CD14-positive monocyte (primary cell): ENCODE measurements around the gene SLC25A25. TPM values are rescaled to one million over a fixed set of nuclear protein-coding genes. Genes with fewer than 3 reads are reported as not detected.

Experiments used
- DNase-seq, 3 donors: peaks; one replicate each; pipeline ENCODE4 v3.0.0-alpha.2; 2011 to 2022
- H2AFZ ChIP-seq: 2 replicates; pipeline ENCODE4 v1.6.0; 2012; ENCODE audit warnings: mild to moderate bottlenecking, low read depth, low read length, inconsistent platforms; ENCODE audit not compliant: insufficient read depth, poor library complexity, severe bottlenecking
- H3K27ac ChIP-seq, 2 donors: 1 replicate in 1 of 2; 2 replicates in 1 of 2; pipeline ENCODE4 v1.5.1; 2012 to 2013; ENCODE audit warnings: low read length in 2 of 2, control low read depth in 1 of 2, inconsistent platforms in 1 of 2, low read depth in 1 of 2, mild to moderate bottlenecking in 1 of 2
- H3K27me3 ChIP-seq, 2 donors: one replicate each; pipeline versions ENCODE4 v1.6.0 to v1.6.1; 2011 to 2013; ENCODE audit warnings: low read length in 2 of 2; ENCODE audit not compliant: control insufficient read depth in 2 of 2, insufficient read depth in 2 of 2
- H3K36me3 ChIP-seq, 2 donors: replicated peaks in 1 of 2; 1 replicate in 1 of 2; 2 replicates in 1 of 2; pipeline versions ENCODE4 v1.5.1 to v1.6.1; 2012 to 2013; ENCODE audit warnings: low read length in 2 of 2, control low read depth in 1 of 2, inconsistent platforms in 1 of 2, mild to moderate bottlenecking in 1 of 2; ENCODE audit not compliant: insufficient read depth in 2 of 2, control insufficient read depth in 1 of 2
- H3K4me1 ChIP-seq, 2 donors: 1 replicate in 1 of 2; 2 replicates in 1 of 2; pipeline versions ENCODE4 v1.5.1 to v1.6.1; 2012 to 2013; ENCODE audit warnings: low read length in 2 of 2, control low read depth in 1 of 2, inconsistent platforms in 1 of 2, mild to moderate bottlenecking in 1 of 2, moderate library complexity in 1 of 2; ENCODE audit not compliant: insufficient read depth in 2 of 2, control insufficient read depth in 1 of 2
- H3K4me2 ChIP-seq: replicated peaks from 2 replicates; pipeline ENCODE3; 2012; ENCODE audit warnings: low read length, moderate library complexity, mild to moderate bottlenecking; ENCODE audit not compliant: poor library complexity, severe bottlenecking; ENCODE audit errors: extremely low read depth
- H3K4me3 ChIP-seq, 3 experiments: fragments of 200-600 bp in 1 of 3; sonication (generic) in 1 of 3; replicated peaks in 1 of 3; 1 replicate in 2 of 3; 2 replicates in 1 of 3; pipeline ENCODE4 v1.5.1; 2011 to 2013; ENCODE audit warnings: low read length in 3 of 3, mild to moderate bottlenecking in 3 of 3, control low read depth in 2 of 3, low read depth in 2 of 3, inconsistent platforms in 1 of 3, moderate library complexity in 1 of 3
- H3K79me2 ChIP-seq: 2 replicates; pipeline ENCODE4 v1.6.0; 2012; ENCODE audit warnings: mild to moderate bottlenecking, control low read depth, inconsistent platforms, low read length, moderate library complexity; ENCODE audit not compliant: insufficient read depth
- H3K9ac ChIP-seq: 2 replicates; pipeline ENCODE4 v1.6.0; 2017; ENCODE audit warnings: low read length, mild to moderate bottlenecking; ENCODE audit not compliant: insufficient read depth, poor library complexity, severe bottlenecking
- H3K9me3 ChIP-seq, 2 donors: replicated peaks in 1 of 2; 1 replicate in 1 of 2; 2 replicates in 1 of 2; pipeline versions ENCODE4 v1.5.1 to v1.6.1; 2012 to 2013; ENCODE audit warnings: low read length in 2 of 2, control low read depth in 1 of 2; ENCODE audit not compliant: control insufficient read depth in 1 of 2, insufficient read depth in 1 of 2
- H4K20me1 ChIP-seq: 2 replicates; pipeline ENCODE4 v1.6.0; 2012; ENCODE audit warnings: mild to moderate bottlenecking, low read length, control low read depth, moderate library complexity; ENCODE audit not compliant: insufficient read depth
- H3K27ac Mint-ChIP-seq, 7 donors: one replicate each; pipeline ENCODE4 v1.8.0; 2020; ENCODE audit warnings: mild to moderate bottlenecking in 7 of 7, mixed read lengths in 7 of 7, moderate library complexity in 6 of 7, inconsistent platforms in 2 of 7
- H3K27me3 Mint-ChIP-seq, 3 donors: one replicate each; pipeline ENCODE4 v1.8.0; 2021 to 2022; ENCODE audit warnings: low read depth in 3 of 3, mild to moderate bottlenecking in 3 of 3, mixed read lengths in 3 of 3, moderate library complexity in 3 of 3, inconsistent platforms in 1 of 3
- H3K36me3 Mint-ChIP-seq, 2 donors: one replicate each; pipeline ENCODE4 v1.8.0; 2020; ENCODE audit warnings: mixed read lengths in 2 of 2, inconsistent platforms in 1 of 2, mild to moderate bottlenecking in 1 of 2
- H3K4me1 Mint-ChIP-seq: one replicate; pipeline ENCODE4 v1.8.0; 2020; ENCODE audit warnings: mild to moderate bottlenecking, mixed read lengths
- H3K4me3 Mint-ChIP-seq, 2 donors: one replicate each; pipeline ENCODE4 v1.8.0; 2020; ENCODE audit warnings: mild to moderate bottlenecking in 2 of 2, mixed read lengths in 2 of 2, moderate library complexity in 1 of 2
- H3K9me3 Mint-ChIP-seq, 7 donors: one replicate each; pipeline ENCODE4 v1.8.0; 2020 to 2022; ENCODE audit warnings: mixed read lengths in 7 of 7, mild to moderate bottlenecking in 6 of 7, moderate library complexity in 6 of 7, inconsistent platforms in 2 of 7
- CTCF ChIP-seq: fragments of 200-600 bp; IDR thresholded peaks from one replicate; pipeline ENCODE4 v1.8.0; 2022; ENCODE audit warnings: antibody characterized with exemption, mild to moderate bottlenecking
- WGBS: methylation state at CpG from one replicate; pipeline ENCODE4 v1.1.5; 2013; ENCODE audit warnings: missing lambda C conversion rate; ENCODE audit not compliant: insufficient coverage; 5-methylcytosine and 5-hydroxymethylcytosine counted together
- intact Hi-C, 2 donors: fragments of 100-400 bp; cut with micrococcal nuclease; formaldehyde crosslinking; loops; one replicate each; pipeline versions ENCODE4 v1.15.0 to v1.15.1; 2023
- polyA plus RNA-seq, 3 donors: library from polyadenylated mRNA; depleted of rRNA in 1 of 3; unstranded in 2 of 3; stranded (reverse) in 1 of 3; fragments of 300-500 nt in 2 of 3; fragments of >200 nt in 1 of 3; fragmentation: Illumina TruSeq in 2 of 3; gene quantifications; 1 replicate in 2 of 3; 2 replicates in 1 of 3; pipeline ENCODE4 v1.2.3, GENCODE V29; 2012 to 2021

Gene SLC25A25
- polyA plus RNA-seq, 3 donors, result 5.1 to 43.3 (median 6.3) TPM

DNA sequence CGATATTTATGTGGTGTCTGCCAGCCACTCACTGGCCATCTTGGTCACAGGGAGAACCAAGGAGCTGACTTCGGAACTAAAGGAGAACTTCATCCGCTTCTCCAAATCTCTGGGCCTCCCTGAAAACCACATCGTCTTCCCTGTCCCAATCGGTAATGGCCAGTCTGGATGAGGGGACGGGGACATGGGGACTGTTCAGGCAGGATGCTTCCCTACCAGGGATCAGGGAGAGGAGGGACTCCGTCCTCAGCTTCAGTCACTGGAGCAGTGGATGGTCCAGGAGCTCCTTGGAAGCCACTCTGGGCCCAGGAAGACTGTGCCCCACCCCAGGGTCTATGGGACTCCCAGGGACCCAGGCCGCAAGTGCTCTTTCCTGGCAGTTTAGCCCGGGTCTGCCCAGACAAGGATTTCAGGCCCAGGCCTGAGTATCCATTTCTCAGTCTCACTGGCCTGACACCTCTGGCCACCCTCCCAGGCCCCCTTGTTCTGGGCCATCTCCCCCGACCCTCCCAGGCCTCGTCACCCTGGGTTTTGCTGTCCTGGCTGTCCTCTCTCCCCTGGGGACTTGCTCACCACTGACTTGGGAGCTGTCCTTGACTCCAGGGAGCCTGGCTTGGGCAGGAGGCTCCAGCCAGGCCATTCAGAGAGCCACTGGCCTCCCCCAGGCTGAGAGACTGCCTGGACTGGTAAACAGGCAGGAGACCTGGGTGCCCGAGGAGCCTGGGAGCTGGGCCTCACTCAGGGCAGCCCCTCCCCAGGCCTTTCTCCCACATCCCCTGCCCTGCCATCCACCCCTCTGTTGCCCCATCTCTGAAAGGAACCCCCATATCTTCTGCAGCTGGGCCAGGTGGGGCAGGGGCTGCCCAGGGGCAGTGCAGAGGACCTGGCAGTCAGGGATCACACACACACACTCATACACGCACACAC, 84.4 kb downstream of the SLC25A25 start:
- no peak overlapping the region for H3K9ac ChIP-seq
- Mint-ChIP-seq H3K4me3 (no peak overlapping the region), H3K27me3 (peaks cover 1 to 12% (median 5%) of the 10 kb centered on the region in 3 donors), H3K27ac (no peak overlapping the region), H3K4me1 (no peaks in the 10 kb centered on the region), H3K36me3 (no peaks in the 10 kb centered on the region), H3K9me3 (no peaks in the 10 kb centered on the region)
- H3K27ac ChIP-seq, result no peak overlapping the region
- H3K36me3 ChIP-seq, result no peaks in the 10 kb centered on the region
- TF ChIP-seq CTCF, result no peak
- no peaks in the 10 kb centered on the region for H4K20me1 ChIP-seq
- no peak overlapping the region for H2AFZ ChIP-seq
- H3K4me1 ChIP-seq, result no peaks in the 10 kb centered on the region
- no peaks in the 10 kb centered on the region for H3K79me2 ChIP-seq
- intact Hi-C loops, result no loop called here
- no peak overlapping the region for H3K4me3 ChIP-seq
- no peak for DNase-seq
- 96% methylated on average over 11 of the region's 13 CpGs for WGBS
- no peaks in the 10 kb centered on the region for H3K27me3 ChIP-seq
- no peak overlapping the region for H3K4me2 ChIP-seq
- H3K9me3 ChIP-seq, result no peaks in the 10 kb centered on the region

- no peak overlapping the region for H3K27ac ChIP-seq
- Mint-ChIP-seq H3K9me3 (no peaks in the 10 kb centered on the region), H3K4me1 (no peaks in the 10 kb centered on the region), H3K4me3 (no peak overlapping the region), H3K27ac (peak overlapping the region in 1 of 7 donors; percentile 25), H3K36me3 (no peaks in the 10 kb centered on the region), H3K27me3 (peaks cover 1 to 12% (median 5%) of the 10 kb centered on the region in 3 donors)
- no peak for TF ChIP-seq CTCF
- H4K20me1 ChIP-seq, result no peaks in the 10 kb centered on the region
- WGBS, result 90% methylated on average over 13 of the region's 26 CpGs
- no peak overlapping the region for H3K4me3 ChIP-seq
- no peaks in the 10 kb centered on the region for H3K79me2 ChIP-seq
- DNase-seq, result no peak
- no peaks in the 10 kb centered on the region for H3K9me3 ChIP-seq
- intact Hi-C loops, result no loop called here
- H3K27me3 ChIP-seq, result no peaks in the 10 kb centered on the region
- no peaks in the 10 kb centered on the region for H3K36me3 ChIP-seq
- H2AFZ ChIP-seq, result no peak overlapping the region
- no peak overlapping the region for H3K9ac ChIP-seq
- H3K4me1 ChIP-seq, result no peaks in the 10 kb centered on the region
- no peak overlapping the region for H3K4me2 ChIP-seq
These were observed 85.3 kb downstream of the SLC25A25 start for GRCh38 chr9:128153060-128153946.
